Measurements from ENCODE around the gene NOTCH3.

DNA sequence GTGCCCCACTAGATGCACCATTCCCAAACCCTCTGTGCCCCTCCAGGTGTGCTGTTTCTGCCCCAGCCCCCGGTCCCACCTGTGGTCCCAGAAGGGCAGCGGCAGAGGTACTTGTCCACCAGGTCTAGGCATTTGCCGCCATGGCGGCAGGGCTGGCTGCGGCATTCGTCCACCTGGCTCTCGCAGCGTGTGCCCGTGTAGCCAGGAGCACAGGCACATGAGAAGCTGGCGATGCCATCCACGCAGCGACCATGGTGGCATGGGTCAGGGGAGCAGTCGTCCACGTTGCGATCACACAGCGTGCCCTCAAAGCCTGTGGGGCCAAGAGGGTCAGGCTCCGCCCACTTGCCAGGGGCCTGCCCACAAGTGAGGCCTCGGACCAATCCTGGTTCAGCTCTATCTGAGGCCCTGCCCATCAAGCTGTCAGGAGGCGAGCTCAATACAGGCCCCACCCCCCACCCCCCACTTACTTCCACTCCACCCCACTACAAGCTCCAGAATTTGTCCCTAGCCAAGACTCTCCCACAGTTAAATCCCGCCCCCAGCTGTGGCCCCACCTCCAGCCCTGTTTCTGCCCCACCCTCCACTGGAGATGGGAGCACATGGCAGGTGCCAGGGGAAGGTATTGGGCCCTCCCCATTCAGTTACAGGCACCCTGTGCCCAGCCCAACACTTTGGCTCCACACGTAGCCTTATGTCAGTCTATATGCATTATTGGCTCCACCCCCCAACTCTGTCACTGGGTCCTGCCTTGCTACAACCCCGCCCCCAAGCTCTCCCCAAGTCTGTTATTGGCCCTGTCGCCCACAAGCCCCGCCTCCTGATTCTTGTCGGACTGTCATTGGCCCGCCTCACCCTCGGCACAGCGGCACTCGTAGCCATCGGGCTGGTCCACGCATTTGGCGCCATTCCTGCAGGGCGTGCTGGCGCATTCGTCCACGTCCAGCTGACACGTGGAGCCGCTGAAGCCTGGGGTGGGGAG lies 13.5 kb downstream of the NOTCH3 start:
- TF ChIP-seq, protein P1, sequence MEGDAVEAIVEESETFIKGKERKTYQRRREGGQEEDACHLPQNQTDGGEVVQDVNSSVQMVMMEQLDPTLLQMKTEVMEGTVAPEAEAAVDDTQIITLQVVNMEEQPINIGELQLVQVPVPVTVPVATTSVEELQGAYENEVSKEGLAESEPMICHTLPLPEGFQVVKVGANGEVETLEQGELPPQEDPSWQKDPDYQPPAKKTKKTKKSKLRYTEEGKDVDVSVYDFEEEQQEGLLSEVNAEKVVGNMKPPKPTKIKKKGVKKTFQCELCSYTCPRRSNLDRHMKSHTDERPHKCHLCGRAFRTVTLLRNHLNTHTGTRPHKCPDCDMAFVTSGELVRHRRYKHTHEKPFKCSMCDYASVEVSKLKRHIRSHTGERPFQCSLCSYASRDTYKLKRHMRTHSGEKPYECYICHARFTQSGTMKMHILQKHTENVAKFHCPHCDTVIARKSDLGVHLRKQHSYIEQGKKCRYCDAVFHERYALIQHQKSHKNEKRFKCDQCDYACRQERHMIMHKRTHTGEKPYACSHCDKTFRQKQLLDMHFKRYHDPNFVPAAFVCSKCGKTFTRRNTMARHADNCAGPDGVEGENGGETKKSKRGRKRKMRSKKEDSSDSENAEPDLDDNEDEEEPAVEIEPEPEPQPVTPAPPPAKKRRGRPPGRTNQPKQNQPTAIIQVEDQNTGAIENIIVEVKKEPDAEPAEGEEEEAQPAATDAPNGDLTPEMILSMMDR (conservative IDR thresholded peaks at IDR 0.05 in 1 of 2, IDR thresholded peaks at IDR 0.05 in 1 of 2; ENCODE audit: low read depth in 1 of 2, low read length in 2 of 2) = no peak
- no peak for TF ChIP-seq EZH2 (IDR thresholded peaks at IDR 0.05; ENCODE audit: low read length, missing control alignments)
